HepG2 (cell line): ENCODE results near the gene PLEKHG5. TPM values are rescaled to one million over a fixed set of nuclear protein-coding genes. Genes with fewer than 3 reads are reported as not detected.

Source experiments
- AKAP8 ChIP-seq: sonication (generic); formaldehyde crosslinking; IDR thresholded peaks from 2 replicates; pipeline ENCODE4 v1.5.1; 2020; ENCODE audit warnings: mild to moderate bottlenecking, missing genetic modification reagents
- GZF1 ChIP-seq: sonication (generic); formaldehyde crosslinking; IDR thresholded peaks from 2 replicates; pipeline ENCODE4 v1.5.1; 2020; ENCODE audit warnings: mild to moderate bottlenecking, missing genetic modification reagents
- NFAT5 ChIP-seq: sonication (generic); formaldehyde crosslinking; IDR thresholded peaks from 2 replicates; pipeline ENCODE4 v1.4.0; 2020; ENCODE audit warnings: missing genetic modification reagents
- NR2C2 ChIP-seq: sonication (generic); formaldehyde crosslinking; IDR thresholded peaks from 2 replicates; pipeline ENCODE4 v1.4.0; 2020; ENCODE audit warnings: missing genetic modification reagents, mild to moderate bottlenecking, moderate library complexity, borderline replicate concordance
- SETDB1 ChIP-seq: sonication (generic); formaldehyde crosslinking; IDR thresholded peaks from 2 replicates; pipeline ENCODE4 v1.5.1; 2020; ENCODE audit warnings: missing genetic modification reagents, mild to moderate bottlenecking, borderline replicate concordance
- TAF1 ChIP-seq: sonication (generic); formaldehyde crosslinking; IDR thresholded peaks from 2 replicates; pipeline ENCODE4 v1.4.0; 2020; ENCODE audit warnings: missing genetic modification reagents
- TBP ChIP-seq: sonication (generic); formaldehyde crosslinking; IDR thresholded peaks from 2 replicates; pipeline ENCODE4 v1.5.0; 2020; ENCODE audit warnings: missing genetic modification reagents
- ZBTB38 ChIP-seq: sonication (generic); formaldehyde crosslinking; IDR thresholded peaks from 2 replicates; pipeline ENCODE4 v1.5.1; 2020; ENCODE audit warnings: mild to moderate bottlenecking, missing genetic modification reagents
- ZNF44 ChIP-seq: sonication (generic); formaldehyde crosslinking; IDR thresholded peaks from 2 replicates; pipeline ENCODE4 v1.5.1; 2020; ENCODE audit warnings: mild to moderate bottlenecking, missing genetic modification reagents
- ZNF547 ChIP-seq: sonication (generic); formaldehyde crosslinking; IDR thresholded peaks from 2 replicates; pipeline ENCODE4 v1.5.1; 2020; ENCODE audit warnings: mild to moderate bottlenecking, missing genetic modification reagents
- ZNF781 ChIP-seq: sonication (generic); formaldehyde crosslinking; IDR thresholded peaks from 2 replicates; pipeline ENCODE4 v1.5.1; 2020; ENCODE audit warnings: borderline replicate concordance, mild to moderate bottlenecking, missing genetic modification reagents; ENCODE audit errors: not compliant biosample characterization
- ZSCAN21 ChIP-seq: sonication (generic); formaldehyde crosslinking; IDR thresholded peaks from 2 replicates; pipeline ENCODE4 v1.8.0; 2022; ENCODE audit warnings: mild to moderate bottlenecking, missing genetic modification reagents, moderate library complexity, borderline replicate concordance
- polyA plus RNA-seq, 8 experiments: library from polyadenylated mRNA; depleted of rRNA in 3 of 8; stranded (reverse) in 7 of 8; unstranded in 1 of 8; fragments of >200 nt; fragmentation: Illumina TruSeq in 4 of 8; extraction: Trizol in 4 of 8; gene quantifications; 2 replicates each; pipeline versions ENCODE4 v1.2.1 to v1.2.3, GENCODE V29; 2011 to 2016; ENCODE audit warnings: low read depth in 4 of 8, missing spikeins in 1 of 8, mixed read lengths in 1 of 8; ENCODE audit not compliant: insufficient read depth in 1 of 8
- total RNA-seq, 5 experiments: library from RNA; depleted of rRNA; stranded (reverse); fragments of >200 nt; fragmentation: Illumina TruSeq; extraction: Trizol; gene quantifications; 2 replicates each; pipeline ENCODE4 v1.2.3, GENCODE V29; 2016; ENCODE audit warnings: low read depth in 1 of 5
- TF ChIP-seq, protein P1 (sequence below): sonication (generic); formaldehyde crosslinking; IDR thresholded peaks from 2 replicates; pipeline ENCODE4 v1.5.1; 2020; ENCODE audit warnings: mild to moderate bottlenecking, missing genetic modification reagents, moderate library complexity
- TF ChIP-seq, protein P2 (sequence below): sonication (generic); formaldehyde crosslinking; IDR thresholded peaks from 2 replicates; pipeline ENCODE4 v1.8.1; 2022; ENCODE audit warnings: mild to moderate bottlenecking, missing genetic modification reagents

The PLEKHG5 gene
- total and polyA plus RNA-seq, 2 of the 13 experiments (the other 11 are each of a cell fraction or from before 2014, with no cell fraction given) = 1.9 to 3.5 TPM

- TF ChIP-seq, protein P1, sequence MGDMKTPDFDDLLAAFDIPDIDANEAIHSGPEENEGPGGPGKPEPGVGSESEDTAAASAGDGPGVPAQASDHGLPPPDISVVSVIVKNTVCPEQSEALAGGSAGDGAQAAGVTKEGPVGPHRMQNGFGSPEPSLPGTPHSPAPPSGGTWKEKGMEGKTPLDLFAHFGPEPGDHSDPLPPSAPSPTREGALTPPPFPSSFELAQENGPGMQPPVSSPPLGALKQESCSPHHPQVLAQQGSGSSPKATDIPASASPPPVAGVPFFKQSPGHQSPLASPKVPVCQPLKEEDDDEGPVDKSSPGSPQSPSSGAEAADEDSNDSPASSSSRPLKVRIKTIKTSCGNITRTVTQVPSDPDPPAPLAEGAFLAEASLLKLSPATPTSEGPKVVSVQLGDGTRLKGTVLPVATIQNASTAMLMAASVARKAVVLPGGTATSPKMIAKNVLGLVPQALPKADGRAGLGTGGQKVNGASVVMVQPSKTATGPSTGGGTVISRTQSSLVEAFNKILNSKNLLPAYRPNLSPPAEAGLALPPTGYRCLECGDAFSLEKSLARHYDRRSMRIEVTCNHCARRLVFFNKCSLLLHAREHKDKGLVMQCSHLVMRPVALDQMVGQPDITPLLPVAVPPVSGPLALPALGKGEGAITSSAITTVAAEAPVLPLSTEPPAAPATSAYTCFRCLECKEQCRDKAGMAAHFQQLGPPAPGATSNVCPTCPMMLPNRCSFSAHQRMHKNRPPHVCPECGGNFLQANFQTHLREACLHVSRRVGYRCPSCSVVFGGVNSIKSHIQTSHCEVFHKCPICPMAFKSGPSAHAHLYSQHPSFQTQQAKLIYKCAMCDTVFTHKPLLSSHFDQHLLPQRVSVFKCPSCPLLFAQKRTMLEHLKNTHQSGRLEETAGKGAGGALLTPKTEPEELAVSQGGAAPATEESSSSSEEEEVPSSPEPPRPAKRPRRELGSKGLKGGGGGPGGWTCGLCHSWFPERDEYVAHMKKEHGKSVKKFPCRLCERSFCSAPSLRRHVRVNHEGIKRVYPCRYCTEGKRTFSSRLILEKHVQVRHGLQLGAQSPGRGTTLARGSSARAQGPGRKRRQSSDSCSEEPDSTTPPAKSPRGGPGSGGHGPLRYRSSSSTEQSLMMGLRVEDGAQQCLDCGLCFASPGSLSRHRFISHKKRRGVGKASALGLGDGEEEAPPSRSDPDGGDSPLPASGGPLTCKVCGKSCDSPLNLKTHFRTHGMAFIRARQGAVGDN (CRISPR knock-in tag) = no peak; the same call in 1 of the 2 replicates
- TF ChIP-seq AKAP8 (peak; percentile 21; the same call in 1 of the 2 replicates), ZNF781 (CRISPR knock-in tag) (no peak), ZBTB38 (CRISPR knock-in tag) (no peak), ZSCAN21 (no peak), NR2C2 (CRISPR knock-in tag) (no peak), SETDB1 (CRISPR knock-in tag) (no peak), ZNF44 (CRISPR knock-in tag) (no peak), ZNF547 (CRISPR knock-in tag) (no peak), TAF1 (CRISPR knock-in tag) (peak; percentile 4; the same call in 1 of the 2 replicates), TBP (CRISPR knock-in tag) (no peak), GZF1 (CRISPR knock-in tag) (no peak), NFAT5 (CRISPR knock-in tag) (no peak)
- TF ChIP-seq, protein P2, sequence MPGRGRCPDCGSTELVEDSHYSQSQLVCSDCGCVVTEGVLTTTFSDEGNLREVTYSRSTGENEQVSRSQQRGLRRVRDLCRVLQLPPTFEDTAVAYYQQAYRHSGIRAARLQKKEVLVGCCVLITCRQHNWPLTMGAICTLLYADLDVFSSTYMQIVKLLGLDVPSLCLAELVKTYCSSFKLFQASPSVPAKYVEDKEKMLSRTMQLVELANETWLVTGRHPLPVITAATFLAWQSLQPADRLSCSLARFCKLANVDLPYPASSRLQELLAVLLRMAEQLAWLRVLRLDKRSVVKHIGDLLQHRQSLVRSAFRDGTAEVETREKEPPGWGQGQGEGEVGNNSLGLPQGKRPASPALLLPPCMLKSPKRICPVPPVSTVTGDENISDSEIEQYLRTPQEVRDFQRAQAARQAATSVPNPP (CRISPR knock-in tag) = no peak
Measured at GRCh38 chr1:6448749-6449631, 42.5 kb downstream of the PLEKHG5 start (continued).
